ENCODE data around the gene CD44. TPM values are rescaled to one million over a fixed set of nuclear protein-coding genes. Genes with fewer than 3 reads are reported as not detected.

Gene CD44
- polyA plus RNA-seq, 1 donor from 2014 or later = 0.77 TPM

- no peak overlapping the region for H3K4me2 ChIP-seq (ENCODE audit: low read length)
- H3K27ac ChIP-seq (ENCODE audit: low read length) = no peak overlapping the region
- no peaks in the 10 kb centered on the region for H4K20me1 ChIP-seq (ENCODE audit: insufficient read depth)
- no peaks in the 10 kb centered on the region for H3K9me2 ChIP-seq (ENCODE audit: insufficient read depth, low read length)
- no peaks in the 10 kb centered on the region for H3K9me3 ChIP-seq (ENCODE audit: low read length)
- TF ChIP-seq TAF1 (IDR thresholded peaks at IDR 0.05; ENCODE audit: low read depth) (no peak), MXI1 (conservative IDR thresholded peaks at IDR 0.05; ENCODE audit: poor library complexity, severe bottlenecking) (no peak), RAD21 (conservative IDR thresholded peaks at IDR 0.05) (no peak), POLR2AphosphoS5 (IDR thresholded peaks at IDR 0.05) (no peak), EZH2 (IDR thresholded peaks at IDR 0.05; ENCODE audit: borderline replicate concordance, insufficient read depth, low read length, poor library complexity, severe bottlenecking) (no peak), REST (IDR thresholded peaks at IDR 0.05; ENCODE audit: borderline replicate concordance) (no peak), CTCF (IDR thresholded peaks at IDR 0.05; ENCODE audit: poor library complexity, severe bottlenecking) (no peak), EP300 (conservative IDR thresholded peaks at IDR 0.05; ENCODE audit: poor library complexity, severe bottlenecking) (no peak), SMC3 (conservative IDR thresholded peaks at IDR 0.05; ENCODE audit: poor library complexity) (no peak)
- H3K9ac ChIP-seq (ENCODE audit: low read length) = no peak overlapping the region
- no peak overlapping the region for H2AFZ ChIP-seq (ENCODE audit: low read depth, low read length)
- H3K36me3 ChIP-seq (ENCODE audit: insufficient read depth, low read length) = no peaks in the 10 kb centered on the region
- no peaks in the 10 kb centered on the region for H3K27me3 ChIP-seq (ENCODE audit: insufficient read depth, low read depth, low read length)
- no peak overlapping the region for H3K4me3 ChIP-seq (ENCODE audit: low read length)
- no peaks in the 10 kb centered on the region for H3F3A ChIP-seq (ENCODE audit: insufficient read depth, low read length, poor library complexity, severe bottlenecking)
- H3K79me2 ChIP-seq (replicated peaks; ENCODE audit: insufficient read depth, low read length) = no peaks in the 10 kb centered on the region
Measured at GRCh38 chr11:35177370-35177769, 38.4 kb downstream of the CD44 start.

- Histone ChIP-seq H2AFZ (ENCODE audit: low read depth, low read length) (no peak overlapping the region), H3K9ac (ENCODE audit: low read length) (no peak overlapping the region), H3K27me3 (ENCODE audit: insufficient read depth, low read depth, low read length) (no peaks in the 10 kb centered on the region), H3F3A (ENCODE audit: insufficient read depth, low read length, poor library complexity, severe bottlenecking) (no peaks in the 10 kb centered on the region), H3K9me3 (ENCODE audit: low read length) (no peaks in the 10 kb centered on the region), H3K4me2 (ENCODE audit: low read length) (no peak overlapping the region), H3K36me3 (ENCODE audit: insufficient read depth, low read length) (no peaks in the 10 kb centered on the region), H4K20me1 (ENCODE audit: insufficient read depth) (no peaks in the 10 kb centered on the region), H3K27ac (ENCODE audit: low read length) (no peak overlapping the region), H3K79me2 (replicated peaks; ENCODE audit: insufficient read depth, low read length) (no peaks in the 10 kb centered on the region), H3K9me2 (ENCODE audit: insufficient read depth, low read length) (no peaks in the 10 kb centered on the region), H3K4me3 (ENCODE audit: low read length) (no peak overlapping the region)
- no peak for TF ChIP-seq MXI1 (conservative IDR thresholded peaks at IDR 0.05; ENCODE audit: poor library complexity, severe bottlenecking)
- no peak for TF ChIP-seq RAD21 (conservative IDR thresholded peaks at IDR 0.05)
- no peak for TF ChIP-seq SMC3 (conservative IDR thresholded peaks at IDR 0.05; ENCODE audit: poor library complexity)
- no peak for TF ChIP-seq CTCF (IDR thresholded peaks at IDR 0.05; ENCODE audit: poor library complexity, severe bottlenecking)
- no peak for TF ChIP-seq POLR2AphosphoS5 (IDR thresholded peaks at IDR 0.05)
- no peak for TF ChIP-seq TAF1 (IDR thresholded peaks at IDR 0.05; ENCODE audit: low read depth)
- no peak for TF ChIP-seq EP300 (conservative IDR thresholded peaks at IDR 0.05; ENCODE audit: poor library complexity, severe bottlenecking)
- TF ChIP-seq EZH2 (IDR thresholded peaks at IDR 0.05; ENCODE audit: borderline replicate concordance, insufficient read depth, low read length, poor library complexity, severe bottlenecking) = no peak
- TF ChIP-seq REST (IDR thresholded peaks at IDR 0.05; ENCODE audit: borderline replicate concordance) = no peak
Measured at GRCh38 chr11:35178067-35178805, 39.3 kb downstream of the CD44 start.
